T-helper 1 cell treated with Interleukin-12 subunit alpha and Interleukin-12 subunit beta and Interleukin-4 antibody, amounts not matched to agents 30 ng/mL and 1 ng/mL, for 36 hours (primary cell): Measurements from ENCODE around the gene CABP1. TPM values are rescaled to one million over a fixed set of nuclear protein-coding genes. Genes with fewer than 3 reads are reported as not detected.
"Not testable (repeated sequence)": the region's sequence is repeated elsewhere in the genome, so short reads cannot be mapped to it uniquely, and the experiment has no call there.

Experiments used
- intact Hi-C: fragments of 100-400 bp; cut with micrococcal nuclease; formaldehyde crosslinking; loops from one replicate; pipeline ENCODE4 v1.15.1; 2024
- total RNA-seq: library from RNA; stranded (reverse); gene quantifications from 2 replicates; pipeline ENCODE4 v1.2.3, GENCODE V29; 2022

Gene CABP1
- total RNA-seq, 1 donor from 2014 or later: 0.29 TPM

GRCh38 chr12:120666571-120667390 lies 26.4 kb downstream of the CABP1 start:
- intact Hi-C loops: no loop called here

- intact Hi-C loops: no loop called here
Measured at GRCh38 chr12:120668091-120668867, 27.9 kb downstream of the CABP1 start.

GRCh38 chr12:120668868-120669840 lies 28.7 kb downstream of the CABP1 start:
- intact Hi-C loops: no loop called here

- intact Hi-C loops: not testable (repeated sequence)
Measured at GRCh38 chr12:120670237-120670636, 29.8 kb downstream of the CABP1 start.

- intact Hi-C loops: no loop called here
Measured at GRCh38 chr12:120670667-120671066, 30.2 kb downstream of the CABP1 start.

- intact Hi-C loops: no loop called here
Measured at GRCh38 chr12:120674097-120674636, 33.7 kb downstream of the CABP1 start.

GRCh38 chr12:120677765-120678473 lies 37.5 kb downstream of the CABP1 start:
- intact Hi-C loops: loop anchor here (5.0 kb wide), 1 partner anchor 34 kb away; the partner anchor contains the start of gene UNC119B

GRCh38 chr12:120678572-120678971 lies 38.1 kb downstream of the CABP1 start:
- intact Hi-C loops: loop anchor here (5.0 kb wide), 1 partner anchor 34 kb away; the partner anchor contains the start of gene UNC119B

- intact Hi-C loops: no loop called here
Measured at GRCh38 chr12:120680165-120680738, 39.8 kb downstream of the CABP1 start.

- intact Hi-C loops: no loop called here
Measured at GRCh38 chr12:120684523-120684932, 44.1 kb downstream of the CABP1 start.

GRCh38 chr12:120685522-120685921 lies 45.1 kb downstream of the CABP1 start:
- intact Hi-C loops: loop anchor here (5.0 kb wide), 2 partner anchors 1018 to 1767 kb away; partner anchors contain the start of gene PRKAB1

- intact Hi-C loops: loop anchor here (1.0 to 5.0 kb wide), 18 partner anchors 24 to 1766 kb away; partner anchors contain the start of genes ACADS, ANAPC5, C12orf43 and CABP1
Measured at GRCh38 chr12:120686151-120686689, 45.8 kb downstream of the CABP1 start.

- intact Hi-C loops: loop anchor here (1.0 to 5.0 kb wide), 22 partner anchors 23 to 1765 kb away; partner anchors contain the start of genes ACADS, ANAPC5, C12orf43 and CABP1
Measured at GRCh38 chr12:120686690-120687577, 46.5 kb downstream of the CABP1 start, which contains the start of gene MLEC. MLEC (plus strand) TSS chr12:120687149; CDS start chr12:120687297, 148 bp downstream.

GRCh38 chr12:120687578-120688289 lies 47.3 kb downstream of the CABP1 start:
- intact Hi-C loops: loop anchor here (1.0 to 5.0 kb wide), 10 partner anchors 153 to 1765 kb away; partner anchors contain the start of genes CIT, COX6A1, DYNLL1 and OASL

GRCh38 chr12:120688527-120689071 lies 48.2 kb downstream of the CABP1 start:
- intact Hi-C loops: loop anchor here (5.0 kb wide), 2 partner anchors 1021 to 1764 kb away; partner anchors contain the start of gene PRKAB1

- intact Hi-C loops: loop anchor here (5.0 kb wide), 2 partner anchors 1022 to 1763 kb away; partner anchors contain the start of gene PRKAB1
Measured at GRCh38 chr12:120689397-120690082, 49.1 kb downstream of the CABP1 start.
